H9 (cell line): ENCODE results near the gene MRPS23. TPM values are rescaled to one million over a fixed set of nuclear protein-coding genes. Genes with fewer than 3 reads are reported as not detected.

Experiments
- DNase-seq: peaks from one replicate; pipeline ENCODE4 v3.0.0-alpha.2; 2017
- H2AFZ ChIP-seq: one replicate; pipeline ENCODE4 v1.6.1; 2013; ENCODE audit warnings: mild to moderate bottlenecking, low read length, control low read depth, moderate library complexity
- H2AK5ac ChIP-seq: 2 replicates; pipeline ENCODE4 v1.6.1; 2013; ENCODE audit warnings: low read length, control low read depth, mixed read lengths; ENCODE audit not compliant: insufficient read length
- H2BK120ac ChIP-seq: one replicate; pipeline ENCODE4 v1.6.1; 2013; ENCODE audit warnings: low read depth, mild to moderate bottlenecking, low read length, control low read depth, inconsistent platforms; ENCODE audit not compliant: poor library complexity, severe bottlenecking
- H2BK12ac ChIP-seq: 2 replicates; pipeline ENCODE4 v1.6.1; 2013; ENCODE audit warnings: low read length, control low read depth, mixed read lengths, low read depth; ENCODE audit not compliant: insufficient read length
- H2BK15ac ChIP-seq: 2 replicates; pipeline ENCODE4 v1.6.1; 2013; ENCODE audit warnings: low read depth, low read length, control low read depth
- H2BK20ac ChIP-seq: one replicate; pipeline ENCODE4 v1.6.1; 2013; ENCODE audit warnings: low read depth, mild to moderate bottlenecking, low read length, control low read depth, inconsistent platforms; ENCODE audit not compliant: poor library complexity, severe bottlenecking
- H2BK5ac ChIP-seq: 2 replicates; pipeline ENCODE4 v1.6.1; 2013; ENCODE audit warnings: low read length, control low read depth, mixed read lengths; ENCODE audit not compliant: insufficient read length
- H3K14ac ChIP-seq: 2 replicates; pipeline ENCODE4 v1.6.1; 2013; ENCODE audit warnings: low read length, control low read depth; ENCODE audit not compliant: insufficient read depth
- H3K18ac ChIP-seq: 2 replicates; pipeline ENCODE4 v1.6.1; 2013; ENCODE audit warnings: low read depth, mild to moderate bottlenecking, mixed read lengths, low read length, control low read depth; ENCODE audit not compliant: insufficient read length
- H3K23ac ChIP-seq: 2 replicates; pipeline ENCODE4 v1.6.1; 2013; ENCODE audit warnings: low read length, control low read depth, mixed read lengths, low read depth; ENCODE audit not compliant: insufficient read length
- H3K23me2 ChIP-seq: 2 replicates; pipeline ENCODE4 v1.6.1; 2013; ENCODE audit warnings: low read depth, mild to moderate bottlenecking, mixed read lengths, low read length, control low read depth; ENCODE audit not compliant: insufficient read length, poor library complexity, severe bottlenecking
- H3K27ac ChIP-seq: 2 replicates; pipeline ENCODE4 v1.5.1; 2013; ENCODE audit warnings: low read length, control low read depth, mixed read lengths, low read depth; ENCODE audit not compliant: insufficient read length
- H3K27me3 ChIP-seq: 2 replicates; pipeline ENCODE4 v1.6.1; 2013; ENCODE audit warnings: low read length, control low read depth, inconsistent platforms; ENCODE audit not compliant: insufficient read depth
- H3K4ac ChIP-seq: 2 replicates; pipeline ENCODE4 v1.6.1; 2013; ENCODE audit warnings: low read depth, mild to moderate bottlenecking, control low read depth, inconsistent platforms, low read length, moderate library complexity
- H3K4me1 ChIP-seq: 2 replicates; pipeline ENCODE4 v1.6.1; 2013; ENCODE audit warnings: low read length, control low read depth, inconsistent platforms; ENCODE audit not compliant: insufficient read depth
- H3K4me2 ChIP-seq: 2 replicates; pipeline ENCODE4 v1.6.1; 2013; ENCODE audit warnings: low read length, control low read depth, mixed read lengths; ENCODE audit not compliant: insufficient read length, insufficient read depth
- H3K56ac ChIP-seq: 2 replicates; pipeline ENCODE4 v1.6.1; 2013; ENCODE audit warnings: low read depth, mild to moderate bottlenecking, mixed read lengths, low read length, control low read depth; ENCODE audit not compliant: insufficient read length
- H3K79me1 ChIP-seq: 2 replicates; pipeline ENCODE4 v1.6.1; 2013; ENCODE audit warnings: low read depth, mild to moderate bottlenecking, moderate library complexity, low read length, control low read depth, inconsistent platforms; ENCODE audit not compliant: insufficient read depth, poor library complexity, severe bottlenecking
- H3K79me2 ChIP-seq: 2 replicates; pipeline ENCODE4 v1.6.1; 2013; ENCODE audit warnings: low read length, control low read depth, inconsistent platforms; ENCODE audit not compliant: insufficient read depth
- H3K9ac ChIP-seq: 2 replicates; pipeline ENCODE4 v1.6.1; 2013; ENCODE audit warnings: low read length, control low read depth, mixed read lengths; ENCODE audit not compliant: insufficient read length; ENCODE audit errors: extremely low read depth
- H3K9me3 ChIP-seq: one replicate; pipeline ENCODE4 v1.6.1; 2013; ENCODE audit warnings: low read depth, low read length, inconsistent platforms; ENCODE audit not compliant: control insufficient read depth
- H3T11ph ChIP-seq: one replicate; pipeline ENCODE4 v1.6.1; 2013; ENCODE audit warnings: mild to moderate bottlenecking, low read length, control low read depth, inconsistent platforms
- H4K20me1 ChIP-seq: one replicate; pipeline ENCODE4 v1.6.1; 2013; ENCODE audit not compliant: control insufficient read depth, insufficient read length, insufficient read depth
- H4K5ac ChIP-seq: 2 replicates; pipeline ENCODE4 v1.6.1; 2013; ENCODE audit warnings: low read depth, mild to moderate bottlenecking, mixed read lengths, low read length, control low read depth; ENCODE audit not compliant: insufficient read length
- H4K8ac ChIP-seq: replicated peaks from 2 replicates; pipeline ENCODE4 v1.6.1; 2013; ENCODE audit warnings: low read length, control low read depth, mixed read lengths, low read depth; ENCODE audit not compliant: insufficient read length
- H4K91ac ChIP-seq: 2 replicates; pipeline ENCODE4 v1.6.1; 2013; ENCODE audit warnings: low read depth, mild to moderate bottlenecking, moderate library complexity, mixed read lengths, low read length, control low read depth; ENCODE audit not compliant: insufficient read length
- H3K27ac Mint-ChIP-seq, 3 experiments: 2 replicates in 2 of 3; 3 replicates in 1 of 3; pipeline ENCODE4 v1.8.0; 2020 to 2021; ENCODE audit warnings: mixed read lengths in 3 of 3, mild to moderate bottlenecking in 1 of 3, moderate library complexity in 1 of 3
- H3K27me3 Mint-ChIP-seq: 2 replicates; pipeline ENCODE4 v1.8.0; 2021; ENCODE audit warnings: low read depth, mild to moderate bottlenecking, moderate library complexity, mixed read lengths
- H3K36me3 Mint-ChIP-seq, 3 experiments: 2 replicates in 2 of 3; 3 replicates in 1 of 3; pipeline ENCODE4 v1.8.0; 2020 to 2021; ENCODE audit warnings: low read depth in 3 of 3, mixed read lengths in 3 of 3; ENCODE audit not compliant: insufficient read depth in 1 of 3
- H3K4me1 Mint-ChIP-seq, 2 experiments: 2 replicates each; pipeline ENCODE4 v1.8.0; 2020; ENCODE audit warnings: mixed read lengths in 2 of 2
- H3K4me3 Mint-ChIP-seq, 2 experiments: 2 replicates in 1 of 2; 3 replicates in 1 of 2; pipeline ENCODE4 v1.8.0; 2020 to 2021; ENCODE audit warnings: mild to moderate bottlenecking in 2 of 2, mixed read lengths in 2 of 2, moderate library complexity in 1 of 2
- H3K9me3 Mint-ChIP-seq, 2 experiments: 2 replicates in 1 of 2; 3 replicates in 1 of 2; pipeline ENCODE4 v1.8.0; 2020; ENCODE audit warnings: mild to moderate bottlenecking in 2 of 2, mixed read lengths in 2 of 2, moderate library complexity in 1 of 2
- WGBS: extraction: QIAGEN DNeasy Blood & Tissue Kit; methylation state at CpG from one replicate; pipeline ENCODE4 v1.1.7; 2013; ENCODE audit warnings: missing lambda C conversion rate, low lambda C conversion rate, mixed read lengths; ENCODE audit not compliant: insufficient read length; ENCODE audit errors: extremely low coverage; 5-methylcytosine and 5-hydroxymethylcytosine counted together
- total RNA-seq: library from RNA; stranded (reverse); gene quantifications from 2 replicates; pipeline ENCODE4 v1.2.1, GENCODE V29; 2021
- TF ChIP-seq, protein P1 (sequence below): fragments of 200-600 bp; sonication (generic); conservative IDR thresholded peaks from 3 replicates; pipeline ENCODE4 v1.8.0; 2021; ENCODE audit warnings: antibody characterized with exemption, mild to moderate bottlenecking

Gene MRPS23
- total RNA-seq, 1 experiment from 2014 or later = 62.0 TPM

- Histone ChIP-seq H3K9me3 (no peaks in the 10 kb centered on the region), H3K23me2 (peaks cover 3% of the 10 kb centered on the region), H2BK120ac (no peak overlapping the region), H2BK20ac (no peak overlapping the region), H2AK5ac (peak overlapping the region; percentile 7), H3K27ac (no peak overlapping the region), H2BK12ac (peak overlapping the region; percentile 16), H3K4me1 (peaks cover 25% of the 10 kb centered on the region), H2BK5ac (no peak overlapping the region), H3K79me2 (no peaks in the 10 kb centered on the region), H3T11ph (no peak overlapping the region), H4K20me1 (peaks cover 4% of the 10 kb centered on the region), H4K8ac (no peak overlapping the region), H3K27me3 (no peaks in the 10 kb centered on the region; the same call in 1 of the 2 replicates), H3K4ac (peak overlapping the region; percentile 1), H3K79me1 (no peaks in the 10 kb centered on the region), H3K9ac (no peak overlapping the region), H3K18ac (peak overlapping the region; percentile 27), H2AFZ (no peak overlapping the region), H3K4me2 (no peak overlapping the region), H4K91ac (peak overlapping the region; percentile 28), H3K23ac (no peak overlapping the region), H3K56ac (no peak overlapping the region), H4K5ac (no peak overlapping the region), H2BK15ac (no peak overlapping the region), H3K14ac (no peak overlapping the region; the same call in 1 of the 2 replicates)
- peaks cover 2 to 13% (median 9%) of the 10 kb centered on the region in 3 experiments; a peak in 2 of 7 replicates for H3K36me3 Mint-ChIP-seq
- peaks cover 55 to 60% of the 10 kb centered on the region in 2 experiments for H3K4me1 Mint-ChIP-seq
- H3K27me3 Mint-ChIP-seq = peaks cover 64% of the 10 kb centered on the region
- H3K9me3 Mint-ChIP-seq = no peaks in the 10 kb centered on the region
- WGBS = no CpG with 5 or more reads among the region's 16 CpGs
- DNase-seq = peak; percentile 36
- peak overlapping the region in 1 of 2 experiments; percentile 35; a peak in 1 of 5 replicates for H3K4me3 Mint-ChIP-seq
- H3K27ac Mint-ChIP-seq = peak overlapping the region in 1 of 3 experiments; percentile 85; a peak in 1 of 7 replicates
- TF ChIP-seq, protein P1, sequence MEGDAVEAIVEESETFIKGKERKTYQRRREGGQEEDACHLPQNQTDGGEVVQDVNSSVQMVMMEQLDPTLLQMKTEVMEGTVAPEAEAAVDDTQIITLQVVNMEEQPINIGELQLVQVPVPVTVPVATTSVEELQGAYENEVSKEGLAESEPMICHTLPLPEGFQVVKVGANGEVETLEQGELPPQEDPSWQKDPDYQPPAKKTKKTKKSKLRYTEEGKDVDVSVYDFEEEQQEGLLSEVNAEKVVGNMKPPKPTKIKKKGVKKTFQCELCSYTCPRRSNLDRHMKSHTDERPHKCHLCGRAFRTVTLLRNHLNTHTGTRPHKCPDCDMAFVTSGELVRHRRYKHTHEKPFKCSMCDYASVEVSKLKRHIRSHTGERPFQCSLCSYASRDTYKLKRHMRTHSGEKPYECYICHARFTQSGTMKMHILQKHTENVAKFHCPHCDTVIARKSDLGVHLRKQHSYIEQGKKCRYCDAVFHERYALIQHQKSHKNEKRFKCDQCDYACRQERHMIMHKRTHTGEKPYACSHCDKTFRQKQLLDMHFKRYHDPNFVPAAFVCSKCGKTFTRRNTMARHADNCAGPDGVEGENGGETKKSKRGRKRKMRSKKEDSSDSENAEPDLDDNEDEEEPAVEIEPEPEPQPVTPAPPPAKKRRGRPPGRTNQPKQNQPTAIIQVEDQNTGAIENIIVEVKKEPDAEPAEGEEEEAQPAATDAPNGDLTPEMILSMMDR = no peak
Observed at GRCh38 chr17:57873261-57874057, 23.6 kb upstream of the MRPS23 start.
